Heart left ventricle (tissue), 16 donors: ENCODE measurements around the gene THPO. TPM values are rescaled to one million over a fixed set of nuclear protein-coding genes. Genes with fewer than 3 reads are reported as not detected.

Experiments
- ATAC-seq, 4 donors: fragments of 200-7000 bp; cut with Tn5 transposase; one replicate each; pipeline ENCODE4 v1.9.1; 2020 to 2022; ENCODE audit warnings: moderate library complexity in 4 of 4, mild to moderate bottlenecking in 3 of 4, moderate number of reproducible peaks in 1 of 4
- DNase-seq, 5 donors: peaks; one replicate each; pipeline ENCODE4 v3.0.0-alpha.2; 2020
- H3K27ac ChIP-seq, 12 donors: fragments of 200-600 bp; sonication (generic) in 4 of 12; one replicate each; pipeline versions ENCODE4 v1.5.0 to v1.8.0; 2016 to 2022; ENCODE audit warnings: mild to moderate bottlenecking in 2 of 12
- H3K27me3 ChIP-seq, 9 donors: fragments of 200-600 bp; sonication (generic) in 2 of 9; one replicate each; pipeline versions ENCODE4 v1.5.1 to v1.8.0; 2016 to 2022; ENCODE audit warnings: mild to moderate bottlenecking in 3 of 9
- H3K36me3 ChIP-seq, 9 donors: fragments of 200-600 bp; sonication (generic) in 2 of 9; one replicate each; pipeline versions ENCODE4 v1.5.0 to v1.8.0; 2018 to 2022; ENCODE audit warnings: mild to moderate bottlenecking in 2 of 9
- H3K4me1 ChIP-seq, 12 donors: fragments of 200-600 bp; sonication (generic) in 4 of 12; one replicate each; pipeline versions ENCODE4 v1.5.0 to v1.8.0; 2016 to 2022; ENCODE audit warnings: mild to moderate bottlenecking in 3 of 12
- H3K4me3 ChIP-seq, 12 donors: fragments of 200-600 bp; sonication (generic) in 4 of 12; one replicate each; pipeline versions ENCODE4 v1.5.0 to v1.8.0; 2017 to 2022; ENCODE audit warnings: mild to moderate bottlenecking in 9 of 12, moderate library complexity in 4 of 12
- H3K9me3 ChIP-seq, 12 donors: fragments of 200-600 bp; sonication (generic) in 4 of 12; one replicate each; pipeline versions ENCODE4 v1.5.0 to v1.8.0; 2016 to 2022; ENCODE audit warnings: mild to moderate bottlenecking in 1 of 12
- POLR2A ChIP-seq, 2 donors: fragments of 450-650 bp; IDR thresholded peaks; one replicate each; pipeline ENCODE4 v1.6.1; 2017; ENCODE audit warnings: antibody characterized with exemption in 2 of 2, mild to moderate bottlenecking in 2 of 2, moderate library complexity in 2 of 2
- WGBS, 4 donors: extraction: QIAGEN DNeasy Blood & Tissue Kit in 2 of 4; methylation state at CpG; one replicate each; pipeline versions ENCODE4 v1.1.5 to v1.1.7; 2013 to 2018; 5-methylcytosine and 5-hydroxymethylcytosine counted together
- intact Hi-C, 10 donors: fragments of 100-400 bp; cut with DNase I; formaldehyde crosslinking; loops; one replicate each; pipeline versions ENCODE4 v1.11.1 to v1.14.2; 2022
- polyA plus RNA-seq, 2 donors: library from polyadenylated mRNA; stranded (reverse); fragments of 200-250 nt; gene quantifications; one replicate each; pipeline ENCODE4 v1.2.3, GENCODE V29; 2013
- total RNA-seq, 9 donors: library from RNA; depleted of rRNA in 2 of 9; stranded (reverse); fragments of >200 nt in 2 of 9; fragmentation: NEBNext Ultra II Directional in 3 of 9; extraction: Animal tissue kit (Norgen Biotek cat#: 25700) in 3 of 9; gene quantifications; one replicate each; pipeline versions ENCODE4 v1.1.0 to v1.2.4, GENCODE V29; 2016 to 2023
- TF ChIP-seq, protein P1 (sequence below), 12 donors: fragments of 200-600 bp; sonication (generic) in 4 of 12; IDR thresholded peaks; one replicate each; pipeline versions ENCODE4 v1.5.0 to v1.8.0; 2018 to 2022; ENCODE audit warnings: antibody characterized with exemption in 12 of 12, mild to moderate bottlenecking in 5 of 12
- donor health status: ischemic (EF 13 %, LVEDD 7.1; RV severe dilation, severe dysfunction).
- donor health status: healthy with polysubstance abuse.
- donor health status: DM: no; HTN: yes; CAD: no.
- donor health status: DM: no; HTN: no; CAD: no.
- donor health status: ischemic (EF 25% LVEDD 6.9; RV normal size, moderate dysfunction).
- donor health status: ischemic (EF 25% LVEDD 5.7; RV mildly dilated, moderate dysfunction).
- donor health status: healthy.
- donor health status: DM: yes; HTN: yes; CAD: no.
- donor health status: ischemic (EF 35%, LVEDD 5.7; RV mildly dilated, moderate dysfunction).
- donor health status: nonischemic (EF 11% LVEDD 7.7; RV severe dilation, severe dysfunction).
- donor health status: DM: yes; HTN: yes; CAD: no.
- donor health status: PGD.
- donor health status: ischemic (EF 29% LVEDD 5.4; RV normal size, mild dysfunction).
- donor health status: nonischemic (EF 23%, LVEDD 6.1; RV moderate dilation, normal function).

Gene THPO
- total and polyA plus RNA-seq, 11 donors = 0.12 to 0.68 (median 0.28) TPM; not detected in 5

- TF ChIP-seq, protein P1, sequence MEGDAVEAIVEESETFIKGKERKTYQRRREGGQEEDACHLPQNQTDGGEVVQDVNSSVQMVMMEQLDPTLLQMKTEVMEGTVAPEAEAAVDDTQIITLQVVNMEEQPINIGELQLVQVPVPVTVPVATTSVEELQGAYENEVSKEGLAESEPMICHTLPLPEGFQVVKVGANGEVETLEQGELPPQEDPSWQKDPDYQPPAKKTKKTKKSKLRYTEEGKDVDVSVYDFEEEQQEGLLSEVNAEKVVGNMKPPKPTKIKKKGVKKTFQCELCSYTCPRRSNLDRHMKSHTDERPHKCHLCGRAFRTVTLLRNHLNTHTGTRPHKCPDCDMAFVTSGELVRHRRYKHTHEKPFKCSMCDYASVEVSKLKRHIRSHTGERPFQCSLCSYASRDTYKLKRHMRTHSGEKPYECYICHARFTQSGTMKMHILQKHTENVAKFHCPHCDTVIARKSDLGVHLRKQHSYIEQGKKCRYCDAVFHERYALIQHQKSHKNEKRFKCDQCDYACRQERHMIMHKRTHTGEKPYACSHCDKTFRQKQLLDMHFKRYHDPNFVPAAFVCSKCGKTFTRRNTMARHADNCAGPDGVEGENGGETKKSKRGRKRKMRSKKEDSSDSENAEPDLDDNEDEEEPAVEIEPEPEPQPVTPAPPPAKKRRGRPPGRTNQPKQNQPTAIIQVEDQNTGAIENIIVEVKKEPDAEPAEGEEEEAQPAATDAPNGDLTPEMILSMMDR (IDR thresholded peaks at IDR 0.05) = no peak
- no peak for TF ChIP-seq POLR2A (IDR thresholded peaks at IDR 0.05)
- Histone ChIP-seq H3K4me3 (peak overlapping the region; percentile 66 to 95 (median 86)), H3K27me3 (no peaks in the 10 kb centered on the region), H3K27ac (peak overlapping the region; percentile 75 to 100 (median 96)), H3K4me1 (peaks cover 11 to 57% (median 37%) of the 10 kb centered on the region in 12 donors), H3K9me3 (no peaks in the 10 kb centered on the region), H3K36me3 (peaks cover 3 to 44% (median 40%) of the 10 kb centered on the region in 9 donors)
- DNase-seq = peak in 2 of 5 donors; percentile 34 to 58
- 9 to 18% (median 16%) methylated on average over 15 to 17 of the region's 17 CpGs for WGBS, 4 donors
- intact Hi-C loops = loop anchor here in 4 of 10 donors (2.0 kb wide), 2 partner anchors 22 to 38 kb away; partner anchors contain the start of genes EIF4G1 (in 3 of the 4) and PSMD2 (in 1 of the 4)
- peak; percentile 35 to 48 (median 46) for ATAC-seq
Measured at GRCh38 chr3:184336547-184337398, 41.2 kb downstream of the THPO start.

- DNase-seq (peak; percentile 87 to 93 (median 91)), ATAC-seq (peak; percentile 17 to 66 (median 64))
- peaks cover 3 to 47% (median 45%) of the 10 kb centered on the region in 9 donors for H3K36me3 ChIP-seq
- H3K9me3 ChIP-seq = no peaks in the 10 kb centered on the region
- peak; percentile 85 for TF ChIP-seq POLR2A (IDR thresholded peaks at IDR 0.05)
- TF ChIP-seq, protein P1 (IDR thresholded peaks at IDR 0.05) = no peak
- WGBS, 4 donors = 0 to 2% (median 1%) methylated on average over 40 to 77 of the region's 77 CpGs
- peaks cover 11 to 54% (median 37%) of the 10 kb centered on the region in 12 donors for H3K4me1 ChIP-seq
- no peaks in the 10 kb centered on the region for H3K27me3 ChIP-seq
- intact Hi-C loops = loop anchor here in 5 of 10 donors (2.0 kb wide), 3 partner anchors 15 to 37 kb away; partner anchors contain the start of genes EIF4G1 (in 3 of the 5) and PSMD2 (in 1 of the 5)
- H3K4me3 ChIP-seq = peak overlapping the region; percentile 66 to 95 (median 86)
- peak overlapping the region; percentile 75 to 100 (median 96) for H3K27ac ChIP-seq
Measured at GRCh38 chr3:184335661-184336546, 42.1 kb downstream of the THPO start.

- Histone ChIP-seq H3K27me3 (no peaks in the 10 kb centered on the region), H3K4me1 (peaks cover 11 to 53% (median 37%) of the 10 kb centered on the region in 12 donors), H3K27ac (peak overlapping the region; percentile 75 to 100 (median 96)), H3K36me3 (peaks cover 5 to 52% (median 51%) of the 10 kb centered on the region in 9 donors), H3K4me3 (peak overlapping the region in 10 of 12 donors; percentile 66 to 95 (median 85)), H3K9me3 (no peaks in the 10 kb centered on the region)
- intact Hi-C loops = loop anchor here in 2 of 10 donors (2.0 kb wide), 1 partner anchor 14 kb away; no protein-coding TSS in a partner anchor
- no peak for DNase-seq
- 54 to 59% (median 57%) methylated on average over 4 of the region's 4 CpGs for WGBS, 4 donors
- TF ChIP-seq, protein P1 (IDR thresholded peaks at IDR 0.05) = no peak
- TF ChIP-seq POLR2A (IDR thresholded peaks at IDR 0.05) = no peak
- ATAC-seq = peak in 1 of 4 donors; percentile 0
Measured at GRCh38 chr3:184335291-184335660, 42.7 kb downstream of the THPO start.
